HEK293T (cell line): ENCODE data around the gene SEC22C.

Source experiments
- CTCF ChIA-PET: fragments of 350-600 bp; formaldehyde crosslinking; extraction: SDS; loops from one replicate; lab custom pipeline; 2021; ENCODE audit warnings: antibody characterized with exemption, inconsistent platforms; lab: Yijun Ruan, JAX
- POLR2A ChIA-PET: fragments of 350-600 bp; formaldehyde crosslinking; extraction: SDS; loops from one replicate; lab custom pipeline; 2020; ENCODE audit warnings: antibody characterized with exemption, inconsistent platforms; lab: Yijun Ruan, JAX
- DNase-seq: peaks from one replicate; pipeline ENCODE4 v3.0.0; 2012; ENCODE audit warnings: mixed read lengths; ENCODE audit errors: extremely low spot score
- ARNT ChIP-seq: fragments of 450-650 bp; IDR thresholded peaks from 2 replicates; pipeline ENCODE4 v1.6.1; 2017; ENCODE audit warnings: mild to moderate bottlenecking
- BHLHE40 ChIP-seq: fragments of 450-650 bp; IDR thresholded peaks from 2 replicates; pipeline ENCODE4 v1.6.1; 2016; ENCODE audit warnings: mild to moderate bottlenecking, moderate library complexity, borderline replicate concordance
- CTBP1 ChIP-seq: fragments of 450-650 bp; IDR thresholded peaks from 2 replicates; pipeline ENCODE4 v1.6.1; 2016; ENCODE audit warnings: borderline replicate concordance
- ELF4 ChIP-seq: fragments of 450-650 bp; IDR thresholded peaks from 2 replicates; pipeline ENCODE4 v1.6.1; 2017; ENCODE audit warnings: antibody characterized with exemption
- FOXA1 ChIP-seq: fragments of 450-650 bp; IDR thresholded peaks from 2 replicates; pipeline ENCODE4 v1.6.1; 2016; ENCODE audit warnings: mild to moderate bottlenecking
- FOXK2 ChIP-seq: fragments of 450-650 bp; IDR thresholded peaks from 2 replicates; pipeline ENCODE4 v1.6.1; 2016; ENCODE audit warnings: mild to moderate bottlenecking
- FOXM1 ChIP-seq: fragments of 450-650 bp; IDR thresholded peaks from 2 replicates; pipeline ENCODE4 v1.6.1; 2017; ENCODE audit warnings: mild to moderate bottlenecking, borderline replicate concordance
- HDGF ChIP-seq: fragments of 450-650 bp; IDR thresholded peaks from 2 replicates; pipeline ENCODE4 v1.6.1; 2017; ENCODE audit warnings: antibody characterized with exemption, borderline replicate concordance
- L3MBTL2 ChIP-seq: fragments of 450-650 bp; conservative IDR thresholded peaks from 2 replicates; pipeline ENCODE4 v1.6.1; 2016; ENCODE audit warnings: mild to moderate bottlenecking
- LEF1 ChIP-seq: fragments of 450-650 bp; IDR thresholded peaks from 2 replicates; pipeline ENCODE4 v1.6.1; 2017; ENCODE audit warnings: mild to moderate bottlenecking, borderline replicate concordance
- NFRKB ChIP-seq: fragments of 450-650 bp; IDR thresholded peaks from 2 replicates; pipeline ENCODE4 v1.6.1; 2016; ENCODE audit warnings: mild to moderate bottlenecking, moderate library complexity
- SP1 ChIP-seq: fragments of 450-650 bp; IDR thresholded peaks from 2 replicates; pipeline ENCODE4 v1.6.1; 2017
- SUZ12 ChIP-seq: fragments of 450-650 bp; IDR thresholded peaks from 2 replicates; pipeline ENCODE4 v1.6.1; 2016; ENCODE audit warnings: mild to moderate bottlenecking
- TARDBP ChIP-seq: fragments of 450-650 bp; IDR thresholded peaks from 2 replicates; pipeline ENCODE4 v1.6.1; 2016
- ZNF384 ChIP-seq: fragments of 450-650 bp; IDR thresholded peaks from 2 replicates; pipeline ENCODE4 v1.6.1; 2016
- TF ChIP-seq, protein P1 (sequence below): fragments of 450-650 bp; IDR thresholded peaks from 2 replicates; pipeline ENCODE4 v1.6.1; 2016

The SEC22C gene

DNA sequence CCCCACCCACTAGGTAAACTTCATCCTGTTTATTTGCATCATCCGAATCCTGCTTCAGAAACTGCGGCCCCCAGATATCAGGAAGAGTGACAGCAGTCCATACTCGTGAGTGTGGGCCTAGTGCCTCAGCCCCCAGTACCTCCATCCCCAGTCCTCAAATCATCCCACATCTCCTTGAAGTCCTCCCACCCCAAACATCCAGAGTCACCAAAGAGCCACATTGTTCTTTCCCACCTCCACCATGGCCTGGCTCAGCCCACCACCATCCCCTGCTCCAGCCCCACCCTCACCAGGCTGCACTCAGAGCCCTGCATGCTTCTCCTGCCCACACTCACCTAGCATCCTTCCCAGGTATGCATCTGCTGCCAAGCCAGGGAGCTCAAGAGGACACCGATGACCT is 49.5 kb downstream of the SEC22C start:
- POLR2A ChIA-PET: no interaction called here
- no peak for DNase-seq
- CTCF ChIA-PET: no interaction called here
- TF ChIP-seq BHLHE40 (no peak), FOXK2 (no peak), LEF1 (no peak), L3MBTL2 (no peak), ZNF384 (no peak), SUZ12 (no peak), HDGF (no peak), TARDBP (no peak), SP1 (no peak), CTBP1 (no peak), NFRKB (no peak), ARNT (no peak), FOXM1 (no peak), ELF4 (no peak), FOXA1 (no peak)
- TF ChIP-seq, protein P1, sequence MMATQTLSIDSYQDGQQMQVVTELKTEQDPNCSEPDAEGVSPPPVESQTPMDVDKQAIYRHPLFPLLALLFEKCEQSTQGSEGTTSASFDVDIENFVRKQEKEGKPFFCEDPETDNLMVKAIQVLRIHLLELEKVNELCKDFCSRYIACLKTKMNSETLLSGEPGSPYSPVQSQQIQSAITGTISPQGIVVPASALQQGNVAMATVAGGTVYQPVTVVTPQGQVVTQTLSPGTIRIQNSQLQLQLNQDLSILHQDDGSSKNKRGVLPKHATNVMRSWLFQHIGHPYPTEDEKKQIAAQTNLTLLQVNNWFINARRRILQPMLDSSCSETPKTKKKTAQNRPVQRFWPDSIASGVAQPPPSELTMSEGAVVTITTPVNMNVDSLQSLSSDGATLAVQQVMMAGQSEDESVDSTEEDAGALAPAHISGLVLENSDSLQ: no peak

DNA sequence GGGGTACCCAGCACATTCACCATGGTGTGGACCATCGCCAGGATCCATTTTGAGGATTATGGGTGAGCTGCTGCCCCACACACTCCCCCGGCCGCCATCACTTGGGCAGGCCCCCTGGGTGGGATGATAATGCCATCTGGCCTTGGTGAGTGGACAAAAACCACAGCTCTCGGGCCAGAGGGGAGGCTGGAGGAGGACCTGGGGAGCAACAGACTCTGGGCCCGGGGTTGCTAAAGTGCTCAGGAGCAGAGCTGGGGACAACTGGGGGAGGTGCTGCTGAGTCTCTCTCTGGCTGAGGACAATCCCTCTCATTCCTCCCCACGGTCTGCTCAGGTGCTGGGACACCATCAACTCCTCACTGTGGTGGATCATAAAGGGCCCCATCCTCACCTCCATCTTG is 50.3 kb downstream of the SEC22C start:
- TF ChIP-seq HDGF: no peak
- no peak for TF ChIP-seq ARNT
- TF ChIP-seq ELF4: no peak
- no peak for TF ChIP-seq TARDBP
- TF ChIP-seq BHLHE40: no peak
- TF ChIP-seq FOXA1: no peak
- no peak for TF ChIP-seq NFRKB
- no peak for TF ChIP-seq CTBP1
- TF ChIP-seq ZNF384: no peak
- TF ChIP-seq SUZ12: no peak
- no peak for TF ChIP-seq L3MBTL2
- no peak for TF ChIP-seq FOXM1
- no peak for TF ChIP-seq FOXK2
- no peak for TF ChIP-seq SP1
- TF ChIP-seq LEF1: no peak
- TF ChIP-seq, protein P1: no peak
- ChIA-PET CTCF (no interaction called here), POLR2A (no interaction called here)
- DNase-seq: no peak

DNA sequence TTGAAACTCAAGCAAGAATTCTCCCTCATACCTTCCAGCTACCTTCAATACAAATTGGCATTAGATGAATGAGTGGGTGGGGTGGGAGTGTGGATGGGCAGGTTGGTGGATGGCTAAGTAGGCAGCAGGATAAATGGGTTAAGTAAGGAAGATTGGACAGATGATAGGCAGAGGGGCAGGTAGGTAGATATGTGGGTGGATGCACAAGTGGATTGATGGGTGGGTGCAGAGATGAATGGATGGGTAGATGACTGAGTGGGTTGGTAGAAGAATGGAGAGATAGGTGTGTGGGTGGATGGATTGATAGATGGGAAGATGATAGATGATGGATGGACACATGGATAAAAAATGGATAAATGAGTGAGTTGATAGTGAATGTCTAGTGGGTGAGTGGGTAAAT is 51.7 kb downstream of the SEC22C start:
- ChIA-PET POLR2A (no interaction called here), CTCF (no interaction called here)
- no peak for DNase-seq
- TF ChIP-seq TARDBP (no peak), FOXK2 (no peak), ZNF384 (no peak), LEF1 (no peak), SP1 (no peak), ELF4 (no peak), BHLHE40 (no peak), SUZ12 (no peak), HDGF (no peak), FOXA1 (no peak), FOXM1 (no peak), ARNT (no peak), CTBP1 (no peak), L3MBTL2 (no peak), NFRKB (no peak)
- TF ChIP-seq, protein P1: no peak

DNA sequence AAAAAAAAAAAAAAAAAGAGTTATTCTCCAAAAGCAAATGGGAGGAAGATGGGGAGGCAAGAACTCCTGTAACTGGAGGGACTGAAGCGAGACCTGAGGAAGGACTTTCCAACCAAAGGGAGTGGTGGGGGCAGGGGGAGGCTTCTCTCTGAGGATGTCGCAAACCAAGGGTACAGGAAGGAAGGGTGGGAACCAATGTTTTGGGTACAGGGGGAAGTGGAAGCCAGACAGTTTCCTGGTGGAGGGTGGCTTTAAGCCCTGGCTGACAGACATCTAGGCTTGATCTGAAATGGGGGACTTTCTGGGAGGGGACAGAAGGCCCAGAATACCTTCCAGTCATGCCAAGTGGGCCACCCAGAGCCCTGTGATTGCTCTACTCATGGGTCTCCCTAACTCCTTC is 52.3 kb downstream of the SEC22C start:
- ChIA-PET CTCF (interaction anchor here (0.7 kb wide), 1 partner anchor 9 kb away, joined by 11 read pairs; no protein-coding TSS in a partner anchor), POLR2A (no interaction called here)
- TF ChIP-seq FOXK2 (no peak), FOXA1 (no peak), L3MBTL2 (no peak), NFRKB (no peak), HDGF (no peak), LEF1 (no peak), SP1 (no peak), FOXM1 (no peak), TARDBP (no peak), ARNT (no peak), SUZ12 (no peak), ZNF384 (no peak), ELF4 (no peak), BHLHE40 (no peak), CTBP1 (no peak)
- TF ChIP-seq, protein P1: no peak
- DNase-seq: no peak

DNA sequence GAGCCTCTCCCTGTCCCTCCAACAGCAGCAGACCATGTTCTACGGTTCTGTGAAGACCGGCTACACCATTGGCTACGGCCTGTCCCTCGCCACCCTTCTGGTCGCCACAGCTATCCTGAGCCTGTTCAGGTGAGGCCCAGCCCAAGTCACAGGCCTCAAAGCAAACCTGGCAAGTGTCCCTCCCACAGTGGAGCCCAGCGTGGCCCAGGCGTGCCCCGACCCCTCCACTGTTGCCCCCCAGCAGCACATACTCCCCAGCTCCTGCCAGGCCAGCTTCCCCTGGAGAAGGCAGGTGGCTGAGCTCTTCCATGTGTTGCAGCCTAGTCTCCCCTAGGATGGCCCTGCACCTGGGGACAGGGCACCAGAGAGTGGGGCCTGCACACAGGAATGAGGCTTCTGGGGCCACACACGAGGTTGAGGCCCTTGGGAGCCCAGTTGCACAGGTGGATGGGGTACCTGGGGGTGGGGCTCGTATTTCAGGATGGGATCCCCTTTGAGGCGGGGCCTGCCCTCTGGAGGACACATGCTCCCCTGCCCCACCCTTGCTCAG is 54.3 kb downstream of the SEC22C start:
- POLR2A ChIA-PET: no interaction called here
- CTCF ChIA-PET: interaction anchor here (0.5 kb wide), 1 partner anchor 9 kb away, joined by 3 read pairs; no protein-coding TSS in a partner anchor
- DNase-seq: no peak
- TF ChIP-seq L3MBTL2 (no peak), SP1 (no peak), FOXK2 (no peak), LEF1 (no peak), BHLHE40 (no peak), TARDBP (no peak), HDGF (no peak), ZNF384 (no peak), ARNT (no peak), ELF4 (no peak), SUZ12 (no peak), FOXA1 (no peak)
- TF ChIP-seq, protein P1: no peak
